ENCODE measurements around the gene EHF. TPM values are rescaled to one million over a fixed set of nuclear protein-coding genes. Genes with fewer than 3 reads are reported as not detected.

Gene EHF
- total and polyA plus RNA-seq, 2 of the 8 experiments (the other 6 are each of a cell fraction or from before 2014, with no cell fraction given) = not detected

- FAIRE-seq = no peak
- no peaks in the 10 kb centered on the region for H3K79me1 ChIP-seq (ENCODE audit: low read depth, low read length)
- TF ChIP-seq PHF8 (conservative IDR thresholded peaks at IDR 0.05; ENCODE audit: low read depth, low read length) (no peak), NRF1 (IDR thresholded peaks at IDR 0.05; ENCODE audit: low read depth, low read length) (no peak), CBX5 (IDR thresholded peaks at IDR 0.05; ENCODE audit: low read depth, low read length) (no peak), TEAD4 (IDR thresholded peaks at IDR 0.05; ENCODE audit: low read depth, low read length) (no peak), SIN3A (conservative IDR thresholded peaks at IDR 0.05 in 1 of 2, IDR thresholded peaks at IDR 0.05 in 1 of 2; ENCODE audit: low read depth in 1 of 2, low read length in 2 of 2) (no peak), TAF1 (IDR thresholded peaks at IDR 0.05; ENCODE audit: low read depth, low read length) (no peak), CBX8 (IDR thresholded peaks at IDR 0.05; ENCODE audit: borderline replicate concordance, low read depth, low read length) (no peak), SIX5 (IDR thresholded peaks at IDR 0.05; ENCODE audit: low read depth, low read length) (no peak), YY1 (IDR thresholded peaks at IDR 0.05; ENCODE audit: low read depth, low read length) (no peak), RFX5 (IDR thresholded peaks at IDR 0.05; ENCODE audit: borderline replicate concordance, low read depth, low read length) (no peak), CREB1 (IDR thresholded peaks at IDR 0.05) (no peak), CHD1 (IDR thresholded peaks at IDR 0.05; ENCODE audit: low read depth, low read length) (no peak), FOSL1 (IDR thresholded peaks at IDR 0.05; ENCODE audit: insufficient read depth, low read depth, low read length) (no peak), EGR1 (IDR thresholded peaks at IDR 0.05; ENCODE audit: borderline replicate concordance, low read depth, low read length) (no peak), SAP30 (IDR thresholded peaks at IDR 0.05; ENCODE audit: insufficient read depth, insufficient replicate concordance, low read length) (no peak)
These were observed 33.6 kb upstream of the EHF start for GRCh38 chr11:34587282-34587677.

More at GRCh38 chr11:34587282-34587677, 33.6 kb upstream of the EHF start:
- Histone ChIP-seq H2AFZ (ENCODE audit: low read length) (no peak overlapping the region), H2BK15ac (ENCODE audit: low read length) (no peak overlapping the region), H3K4me3 (ENCODE audit: extremely low read depth in 1 of 4, insufficient read depth in 2 of 4, low read depth in 3 of 4, low read length in 4 of 4) (no peak overlapping the region), H2BK20ac (ENCODE audit: low read length) (no peak overlapping the region), H3K36me3 (ENCODE audit: control insufficient read depth in 2 of 4, insufficient read depth in 4 of 4, low read length in 3 of 4) (no peaks in the 10 kb centered on the region), H4K8ac (ENCODE audit: extremely low read depth, insufficient read depth, low read length) (no peak overlapping the region), H3K18ac (ENCODE audit: extremely low read depth, low read length) (no peak overlapping the region), H3K79me2 (ENCODE audit: control insufficient read depth in 1 of 2, insufficient read depth in 2 of 2, low read length in 2 of 2) (no peaks in the 10 kb centered on the region), H3K27ac (ENCODE audit: low read depth, low read length) (no peak overlapping the region), H2BK12ac (ENCODE audit: low read depth, low read length) (no peak overlapping the region), H4K91ac (replicated peaks; ENCODE audit: insufficient read length, low read length) (no peak overlapping the region), H2AK5ac (ENCODE audit: low read depth, low read length) (no peak overlapping the region), H3K14ac (ENCODE audit: insufficient read length) (no peak overlapping the region), H2BK120ac (replicated peaks; ENCODE audit: low read depth, low read length) (no peak overlapping the region), H3K9me3 (ENCODE audit: insufficient read depth in 2 of 2, low read depth in 1 of 2, low read length in 1 of 2) (no peaks in the 10 kb centered on the region), H3K27me3 (replicated peaks in 1 of 4; ENCODE audit: control insufficient read depth in 3 of 4, extremely low read depth in 1 of 4, insufficient read depth in 3 of 4, low read length in 3 of 4) (no peaks in the 10 kb centered on the region), H3K4ac (replicated peaks; ENCODE audit: insufficient read length, low read depth, low read length) (no peak overlapping the region), H3K4me2 (ENCODE audit: insufficient read depth in 1 of 2, low read depth in 2 of 2, low read length in 2 of 2) (no peak overlapping the region), H3K56ac (replicated peaks; ENCODE audit: insufficient read length, low read depth, low read length) (no peak overlapping the region), H3K9ac (replicated peaks in 1 of 4; ENCODE audit: extremely low read depth in 1 of 4, low read depth in 3 of 4, low read length in 3 of 4) (no peak overlapping the region), H3K23ac (ENCODE audit: insufficient read length) (no peak overlapping the region), H2BK5ac (ENCODE audit: low read depth, low read length) (no peak overlapping the region), H4K5ac (ENCODE audit: insufficient read length, low read depth, low read length) (no peak overlapping the region), H3K23me2 (ENCODE audit: low read depth, low read length) (no peaks in the 10 kb centered on the region; the same call in 1 of the 2 replicates), H3K4me1 (replicated peaks in 1 of 4; ENCODE audit: control insufficient read depth in 3 of 4, insufficient read depth in 4 of 4, low read length in 3 of 4) (peaks cover 0 to 6% (median 2%) of the 10 kb centered on the region in 4 experiments; a peak in 2 of 7 replicates), H4K20me1 (replicated peaks in 1 of 2; ENCODE audit: control insufficient read depth in 1 of 2, insufficient read depth in 2 of 2, low read length in 2 of 2) (no peaks in the 10 kb centered on the region)
- CTCF ChIA-PET (ENCODE audit: partially characterized antibody) = interaction anchor here (0.6 to 4.0 kb wide), 31 partner anchors 9 to 806 kb away, joined by 3 to 48 read pairs (median 4); no protein-coding TSS in a partner anchor
- DNase-seq (ENCODE audit: low read depth in 1 of 2, low spot score in 2 of 2) = no peak
- POLR2A ChIA-PET (ENCODE audit: partially characterized antibody) = no interaction called here
- WGBS, 2 experiments (ENCODE audit: extremely low coverage in 1 of 2, insufficient coverage in 1 of 2, insufficient read length in 1 of 2, insufficient replicate concordance in 2 of 2, low coverage in 1 of 2, low lambda C conversion rate in 2 of 2, missing lambda C conversion rate in 1 of 2) = 89% methylated on average over 5 of the region's 5 CpGs; no CpG with 5 or more reads in 1 of the 2 experiments
